Skin of body (tissue), 2 donors: ENCODE measurements around the gene FURIN. TPM values are rescaled to one million over a fixed set of nuclear protein-coding genes. Genes with fewer than 3 reads are reported as not detected.

ENCODE experiments used
- small RNA-seq: library from RNA; depleted of rRNA; stranded (forward); fragments of <200 nt; gene quantifications from one replicate; pipeline ENCODE3, GENCODE V24; 2014; ENCODE audit warnings: low replicate concordance
- total RNA-seq: library from RNA; depleted of rRNA; stranded (reverse); fragments of >200 nt; gene quantifications from one replicate; pipeline ENCODE4 v1.2.3, GENCODE V29; 2014

Gene FURIN
- total RNA-seq, 1 donor from 2014 or later = 26.9 TPM

Small RNAs within 50 kb of the gene (small RNA-seq; reads per million reads assigned to genes)
- not detected for gene RN7SL363P

Other genes starting within 250 kb of the FURIN start
- 6.3 TPM for gene BLM, start 151.2 kb upstream of the FURIN start, total RNA-seq
- gene FES, start 15.9 kb downstream of the FURIN start, total RNA-seq = 23.0 TPM
- 22.5 TPM for gene MAN2A2, start 34.7 kb downstream of the FURIN start, total RNA-seq
- 7.9 TPM for gene HDDC3, start 64.0 kb downstream of the FURIN start, total RNA-seq
- 45.0 TPM for gene UNC45A, start 66.7 kb downstream of the FURIN start, total RNA-seq
- 12.9 TPM for gene RCCD1, start 86.3 kb downstream of the FURIN start, total RNA-seq
- gene PRC1, start 125.9 kb downstream of the FURIN start, total RNA-seq = 54.9 TPM
- 3.1 TPM for gene VPS33B, start 154.0 kb downstream of the FURIN start, total RNA-seq
- gene SV2B, start 231.7 kb downstream of the FURIN start, total RNA-seq = 1.5 TPM